GM21576 (cell line): ENCODE measurements around the gene FKBP2.
A peak's percentile ranks its signal among the peaks of the same experiment; 100 is the strongest.

Experiments used
- ATAC-seq: cut with Tn5 transposase; IDR thresholded peaks from one replicate; pipeline ENCODE4 v1.9.1; 2021; ENCODE audit warnings: mild to moderate bottlenecking, moderate library complexity; ENCODE audit not compliant: unreplicated experiment

FKBP2 gene

DNA sequence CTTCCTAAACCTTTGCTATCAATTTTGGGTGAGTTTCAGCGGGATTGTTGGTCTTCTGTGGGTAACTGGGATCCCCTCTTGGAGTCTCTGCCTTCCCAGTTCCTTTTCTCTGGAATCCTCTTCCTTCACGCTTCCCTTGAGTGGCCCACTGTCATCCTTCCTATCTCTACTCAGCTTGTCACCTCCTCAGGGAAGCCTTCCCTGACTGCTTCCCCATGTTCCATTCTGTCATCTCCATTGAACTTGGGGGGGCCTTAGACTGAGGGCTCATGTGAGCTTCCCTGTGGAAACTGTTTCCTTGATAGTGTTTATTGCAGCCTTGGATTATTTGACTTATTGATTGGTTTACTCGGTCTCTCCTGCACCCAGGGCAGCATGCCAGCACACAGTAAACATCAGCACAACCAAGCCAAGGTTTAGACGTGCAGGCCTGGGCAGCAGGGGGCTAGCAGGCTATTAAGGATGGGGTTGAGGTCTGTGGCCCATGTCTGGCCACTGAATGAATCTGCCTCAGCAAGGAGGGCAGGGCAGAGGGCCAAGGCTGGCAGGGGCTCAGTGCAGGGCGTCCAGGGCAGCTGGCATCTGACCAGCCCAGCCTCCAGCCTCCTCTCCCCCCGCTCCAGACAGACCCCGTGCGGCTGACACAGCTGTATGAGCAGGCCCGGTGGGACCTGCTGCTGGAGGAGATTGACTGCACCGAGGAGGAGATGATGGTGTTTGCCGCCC is 22.1 kb upstream of the FKBP2 start:
- no peak for ATAC-seq

DNA sequence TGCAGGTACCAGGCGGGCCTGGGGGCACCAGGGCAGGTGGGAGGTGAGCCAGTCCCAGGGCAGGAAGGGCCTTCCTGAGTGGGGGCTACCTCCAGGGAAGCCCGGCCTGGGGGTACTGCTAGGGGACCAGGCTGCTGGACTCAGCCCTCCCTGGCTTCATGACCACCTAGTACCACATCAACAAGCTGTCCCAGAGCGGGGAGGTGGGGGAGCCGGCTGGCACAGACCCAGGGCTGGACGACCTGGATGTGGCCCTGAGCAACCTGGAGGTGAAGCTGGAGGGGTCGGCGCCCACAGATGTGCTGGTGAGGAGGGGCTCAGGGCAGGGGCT is 21.6 kb upstream of the FKBP2 start:
- ATAC-seq, result no peak

DNA sequence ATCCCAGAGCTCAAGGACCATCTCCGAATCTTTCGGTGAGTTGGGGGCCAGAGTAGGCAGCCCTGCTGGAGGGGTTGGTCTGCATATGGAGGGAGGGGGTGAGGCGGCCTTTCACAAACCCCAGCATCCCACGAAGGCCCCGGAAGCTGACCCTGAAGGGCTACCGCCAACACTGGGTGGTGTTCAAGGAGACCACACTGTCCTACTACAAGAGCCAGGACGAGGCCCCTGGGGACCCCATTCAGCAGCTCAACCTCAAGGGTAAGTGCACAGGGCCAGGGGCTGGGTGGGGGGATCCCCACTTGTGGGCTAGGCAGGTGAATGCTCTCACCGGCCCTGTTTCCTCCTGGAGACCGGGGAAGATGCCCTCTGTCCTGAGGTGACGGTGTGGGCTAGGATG is 21.1 kb upstream of the FKBP2 start:
- ATAC-seq, result no peak

DNA sequence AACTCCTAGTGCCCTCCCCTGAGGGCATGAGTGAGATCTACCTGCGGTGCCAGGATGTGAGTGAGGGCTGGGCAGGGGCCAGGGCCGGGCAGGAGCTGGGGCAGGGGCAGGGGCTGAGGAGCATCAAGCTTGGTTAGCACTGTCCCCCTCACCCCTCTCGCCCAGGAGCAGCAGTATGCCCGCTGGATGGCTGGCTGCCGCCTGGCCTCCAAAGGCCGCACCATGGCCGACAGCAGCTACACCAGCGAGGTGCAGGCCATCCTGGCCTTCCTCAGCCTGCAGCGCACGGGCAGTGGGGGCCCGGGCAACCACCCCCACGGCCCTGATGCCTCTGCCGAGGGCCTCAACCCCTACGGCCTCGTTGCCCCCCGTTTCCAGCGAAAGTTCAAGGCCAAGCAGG is 20.6 kb upstream of the FKBP2 start:
- ATAC-seq, result no peak

DNA sequence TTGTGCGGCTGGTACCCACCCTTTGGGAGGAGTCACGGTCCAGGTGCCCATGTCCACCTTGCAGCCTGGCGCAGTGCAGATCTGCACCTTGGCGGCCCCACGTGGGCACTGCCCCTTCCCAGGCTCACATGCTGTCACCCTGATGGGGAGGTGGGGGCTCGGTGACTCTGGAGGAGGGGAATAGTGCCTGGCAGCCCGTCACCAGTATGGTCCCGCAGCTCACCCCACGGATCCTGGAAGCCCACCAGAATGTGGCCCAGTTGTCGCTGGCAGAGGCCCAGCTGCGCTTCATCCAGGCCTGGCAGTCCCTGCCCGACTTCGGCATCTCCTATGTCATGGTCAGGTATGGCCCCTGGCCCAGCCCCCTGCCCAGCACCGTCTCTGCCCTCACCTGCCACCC is 20.1 kb upstream of the FKBP2 start:
- no peak for ATAC-seq

DNA sequence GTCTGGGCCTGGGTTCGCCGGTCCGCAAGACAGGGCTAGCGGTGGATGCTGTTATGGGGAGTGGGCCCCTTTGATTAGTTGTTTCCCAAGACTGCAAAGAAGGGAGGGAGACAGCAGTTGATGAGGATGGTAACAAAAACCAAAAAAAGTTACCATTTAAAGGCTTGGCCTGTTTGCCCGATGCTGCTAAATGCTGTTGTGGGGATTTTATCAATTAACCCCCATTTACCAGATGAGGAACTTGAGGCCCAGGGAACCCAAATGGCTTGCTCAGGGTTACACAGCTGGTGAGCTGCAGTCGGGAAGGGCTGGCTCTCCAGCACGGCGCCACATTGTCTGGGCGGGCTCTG is 18.3 kb upstream of the FKBP2 start:
- ATAC-seq, result no peak

DNA sequence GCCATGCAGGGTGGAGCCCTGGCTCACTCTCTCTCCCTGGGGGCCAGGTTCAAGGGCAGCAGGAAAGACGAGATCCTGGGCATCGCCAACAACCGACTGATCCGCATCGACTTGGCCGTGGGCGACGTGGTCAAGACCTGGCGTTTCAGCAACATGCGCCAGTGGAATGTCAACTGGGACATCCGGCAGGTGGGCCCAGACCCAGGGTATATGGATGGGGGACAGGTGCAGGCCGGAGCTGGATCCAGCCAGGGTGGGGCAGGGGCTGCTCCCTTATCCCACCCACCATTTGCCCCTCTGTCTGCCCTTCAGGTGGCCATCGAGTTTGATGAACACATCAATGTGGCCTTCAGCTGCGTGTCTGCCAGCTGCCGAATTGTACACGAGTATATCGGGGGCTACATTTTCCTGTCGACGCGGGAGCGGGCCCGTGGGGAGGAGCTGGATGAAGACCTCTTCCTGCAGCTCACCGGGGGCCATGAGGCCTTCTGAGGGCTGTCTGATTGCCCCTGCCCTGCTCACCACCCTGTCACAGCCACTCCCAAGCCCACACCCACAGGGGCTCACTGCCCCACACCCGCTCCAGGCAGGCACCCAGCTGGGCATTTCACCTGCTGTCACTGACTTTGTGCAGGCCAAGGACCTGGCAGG is 17.8 kb upstream of the FKBP2 start:
- no peak for ATAC-seq

DNA sequence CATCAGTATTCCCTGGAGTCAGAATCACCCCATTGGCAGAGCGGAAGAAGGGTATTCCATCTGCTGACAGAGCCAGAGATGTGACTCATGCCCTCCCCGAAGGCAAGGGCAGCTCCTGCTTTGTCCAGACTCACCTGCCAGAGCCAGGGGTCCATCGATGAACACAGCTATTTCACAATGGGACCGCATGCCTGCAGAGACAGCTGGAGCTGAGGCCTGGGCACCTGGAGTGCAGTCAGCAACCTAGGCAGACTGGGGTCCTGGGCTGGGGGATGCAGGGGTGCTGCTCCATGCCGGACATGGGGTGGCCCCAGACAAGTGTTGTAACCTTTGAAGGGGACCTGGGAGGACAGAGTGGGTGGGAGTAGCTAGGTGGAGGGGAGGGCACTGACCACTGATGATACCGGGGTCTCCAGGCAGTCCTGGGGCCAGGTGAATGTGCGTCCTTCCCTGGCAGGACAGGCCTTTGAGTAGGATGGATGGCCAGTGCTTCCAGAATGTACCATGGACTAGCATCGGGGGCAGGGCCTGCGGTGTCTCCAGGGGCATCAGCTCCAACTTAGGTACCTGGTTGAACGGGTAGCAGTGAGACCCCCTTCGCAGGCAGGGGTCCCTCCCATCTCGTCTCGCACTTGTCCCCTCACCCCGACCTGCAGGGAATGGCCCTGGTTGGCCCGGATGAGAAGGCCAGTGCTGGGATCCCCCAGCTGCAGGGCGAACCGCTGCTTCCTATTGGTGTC is 16.6 kb upstream of the FKBP2 start:
- ATAC-seq, result no peak

DNA sequence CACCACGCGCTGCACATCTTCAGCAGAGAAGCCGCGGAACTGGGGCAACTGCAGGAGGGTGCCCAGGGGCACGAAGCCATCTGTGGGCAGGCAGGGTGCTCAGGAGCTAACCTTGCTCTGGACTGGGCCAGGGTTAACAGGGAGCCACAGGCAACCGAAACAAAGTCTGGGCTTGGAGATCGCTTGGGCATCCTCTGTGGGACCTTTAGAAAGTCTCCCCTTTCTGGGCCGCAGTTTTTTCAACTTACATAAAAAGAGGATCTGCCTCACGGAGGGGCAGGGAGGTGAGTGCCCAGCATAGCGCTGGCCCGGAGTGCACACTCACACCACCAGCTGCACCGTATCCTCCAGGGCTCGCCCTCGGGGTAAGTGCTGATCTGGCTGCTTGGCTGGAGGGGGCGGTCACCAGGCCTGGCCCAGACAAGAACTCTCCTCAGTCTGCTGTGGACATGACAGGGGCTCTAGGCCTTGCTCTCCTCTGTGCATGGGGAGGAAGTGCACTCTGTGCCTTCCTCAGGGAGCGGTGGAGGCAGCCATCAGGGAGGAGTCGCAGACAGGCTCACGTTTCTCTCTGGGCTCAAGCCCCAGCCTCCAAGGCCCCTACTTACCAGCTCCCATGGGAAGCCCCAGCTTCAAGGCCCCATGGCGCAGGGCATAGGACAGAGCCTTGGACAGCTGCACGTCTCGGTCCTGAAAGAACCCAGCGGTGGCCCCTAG is 15.8 kb upstream of the FKBP2 start:
- ATAC-seq, result no peak

DNA sequence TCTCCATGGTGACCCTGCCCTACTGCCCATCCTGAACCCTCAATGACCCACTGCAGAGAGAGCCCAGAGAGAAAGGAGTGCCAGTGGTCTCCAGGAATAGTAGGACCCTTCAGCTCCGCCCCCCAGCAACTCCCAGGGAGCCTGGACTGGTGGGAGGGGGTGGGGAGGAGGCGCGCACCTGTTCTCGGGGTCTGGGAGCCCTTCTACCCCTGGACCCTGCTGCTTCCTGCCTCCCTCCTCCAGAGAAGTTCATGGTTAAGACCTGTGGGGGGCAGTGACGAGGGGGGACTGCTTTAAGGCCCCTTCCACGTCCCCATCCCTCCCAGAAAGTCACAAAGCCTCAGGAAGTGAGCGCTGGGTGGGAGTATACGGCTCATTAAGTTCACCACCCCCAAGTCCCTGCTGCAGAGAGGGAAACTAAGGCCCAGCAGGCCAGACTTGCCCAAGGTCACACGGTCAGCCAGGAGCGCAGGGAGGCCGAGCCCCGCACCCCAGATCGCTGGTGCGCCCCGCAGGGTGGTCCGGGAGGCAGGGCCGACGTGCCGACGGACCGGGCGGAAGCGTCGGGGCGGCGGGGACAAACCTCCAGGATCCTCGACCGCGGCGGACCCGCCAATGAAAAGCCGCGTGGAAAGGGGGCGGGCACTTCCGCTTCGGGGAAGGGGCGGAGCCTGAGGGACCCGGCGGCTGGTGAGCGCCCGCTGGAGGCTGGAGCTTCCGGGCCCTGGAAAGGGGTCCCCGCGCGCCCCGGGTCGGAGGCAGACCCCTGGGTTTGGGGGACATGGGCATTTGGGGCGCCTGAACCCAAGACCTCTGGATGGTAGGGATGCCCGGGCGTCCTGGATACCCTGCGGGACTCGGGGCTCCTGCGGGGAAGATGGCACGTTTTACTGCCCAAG is 15.0 kb upstream of the FKBP2 start, which contains the start of the genes NUDT22 and TRPT1:
NUDT22 (plus strand) TSS at position 667 of the 899 bp plus-strand sequence. CDS start 379 bp downstream, outside the sequence.
TRPT1 (minus strand) TSS at position 579 of the 899 bp plus-strand sequence; CDS start at position 253, 326 bp downstream.
- ATAC-seq, result peak; percentile 36

DNA sequence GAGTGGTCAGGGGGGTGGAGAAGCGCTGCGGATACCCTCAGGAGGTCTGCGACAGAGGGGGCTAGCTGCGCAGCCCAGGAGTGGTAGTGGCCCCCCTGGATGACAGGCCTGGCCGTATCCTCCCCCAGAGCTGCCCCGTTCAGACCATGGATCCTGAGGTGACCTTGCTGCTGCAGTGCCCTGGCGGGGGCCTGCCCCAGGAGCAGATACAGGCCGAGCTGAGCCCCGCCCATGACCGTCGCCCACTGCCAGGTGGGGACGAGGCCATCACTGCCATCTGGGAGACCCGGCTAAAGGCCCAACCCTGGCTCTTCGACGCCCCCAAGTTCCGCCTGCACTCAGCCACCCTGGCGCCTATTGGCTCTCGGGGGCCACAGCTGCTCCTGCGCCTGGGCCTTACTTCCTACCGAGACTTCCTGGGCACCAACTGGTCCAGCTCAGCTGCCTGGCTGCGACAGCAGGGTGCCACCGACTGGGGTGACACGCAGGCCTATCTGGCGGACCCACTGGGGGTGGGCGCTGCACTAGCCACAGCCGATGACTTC is 14.3 kb upstream of the FKBP2 start:
- ATAC-seq, result no peak

DNA sequence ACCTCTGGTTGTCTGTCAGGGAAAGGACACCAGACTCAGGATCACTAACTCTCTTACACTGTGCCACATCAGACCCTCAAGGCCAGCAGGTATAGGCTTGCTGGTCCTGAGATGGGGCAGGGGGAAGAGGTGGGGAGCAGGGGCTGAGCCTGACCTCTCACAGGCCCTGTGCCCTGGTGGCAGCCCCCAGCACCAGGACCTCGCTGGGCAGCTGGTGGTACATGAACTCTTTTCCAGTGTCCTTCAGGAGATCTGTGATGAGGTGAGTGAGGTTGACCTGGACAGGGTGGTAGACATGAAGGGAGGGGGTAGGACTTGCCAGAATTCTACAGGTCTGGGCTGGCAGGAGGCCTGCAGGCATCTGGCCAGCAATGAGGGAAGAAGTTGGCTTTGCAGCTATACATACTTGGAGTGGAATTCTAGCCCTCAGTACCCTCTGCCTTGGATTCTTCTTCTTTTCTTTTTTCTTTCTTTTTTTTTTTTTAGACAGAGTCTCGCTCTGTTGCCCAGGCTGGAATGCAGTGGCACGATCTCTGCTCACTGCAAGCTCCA is 13.4 kb upstream of the FKBP2 start:
- ATAC-seq, result no peak

DNA sequence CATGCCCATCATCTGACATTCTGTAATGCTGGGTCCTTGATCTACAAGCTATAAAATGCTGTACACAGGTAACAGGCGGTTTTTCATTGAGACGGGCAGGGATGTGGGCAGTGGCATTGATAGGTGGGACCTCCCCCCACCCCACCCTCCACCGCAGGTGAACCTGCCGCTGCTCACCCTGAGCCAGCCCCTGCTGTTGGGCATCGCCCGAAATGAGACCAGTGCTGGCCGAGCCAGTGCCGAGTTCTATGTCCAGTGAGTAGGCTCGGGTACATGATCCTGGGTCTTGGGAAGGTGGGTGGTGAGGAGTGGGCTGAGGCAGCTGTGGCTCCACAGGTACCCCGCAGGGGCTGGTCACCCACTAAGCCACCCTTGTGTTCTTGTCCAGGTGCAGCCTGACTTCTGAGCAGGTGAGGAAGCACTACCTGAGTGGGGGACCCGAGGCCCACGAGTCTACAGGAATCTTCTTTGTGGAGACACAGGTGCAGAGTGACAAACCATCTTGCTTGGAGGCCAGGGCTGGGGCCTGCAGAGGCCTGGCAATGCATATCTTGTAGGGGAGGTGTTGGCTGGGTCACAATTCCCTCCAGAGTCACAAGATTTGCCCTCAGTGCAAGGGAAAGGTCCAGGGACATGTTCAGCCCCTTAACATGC is 11.7 kb upstream of the FKBP2 start:
- ATAC-seq, result no peak

DNA sequence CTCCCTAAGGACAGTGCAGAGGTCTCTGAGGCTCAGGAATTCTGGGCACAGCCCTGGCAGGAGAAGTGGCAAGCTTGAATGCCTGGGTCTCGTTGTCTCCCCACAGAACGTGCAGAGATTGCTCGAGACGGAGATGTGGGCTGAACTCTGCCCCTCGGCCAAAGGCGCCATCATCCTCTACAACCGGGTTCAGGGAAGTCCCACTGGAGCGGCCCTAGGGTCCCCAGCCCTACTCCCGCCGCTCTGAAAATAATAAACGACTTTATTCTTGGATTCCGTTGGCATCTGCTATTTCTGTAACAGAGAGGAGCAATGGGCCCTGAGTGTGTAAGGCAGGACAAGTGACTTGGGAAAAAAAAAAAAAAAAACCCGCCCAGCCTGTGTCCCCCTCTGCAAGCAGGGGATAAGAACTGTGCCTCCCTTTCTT is 11.1 kb upstream of the FKBP2 start:
- no peak for ATAC-seq

DNA sequence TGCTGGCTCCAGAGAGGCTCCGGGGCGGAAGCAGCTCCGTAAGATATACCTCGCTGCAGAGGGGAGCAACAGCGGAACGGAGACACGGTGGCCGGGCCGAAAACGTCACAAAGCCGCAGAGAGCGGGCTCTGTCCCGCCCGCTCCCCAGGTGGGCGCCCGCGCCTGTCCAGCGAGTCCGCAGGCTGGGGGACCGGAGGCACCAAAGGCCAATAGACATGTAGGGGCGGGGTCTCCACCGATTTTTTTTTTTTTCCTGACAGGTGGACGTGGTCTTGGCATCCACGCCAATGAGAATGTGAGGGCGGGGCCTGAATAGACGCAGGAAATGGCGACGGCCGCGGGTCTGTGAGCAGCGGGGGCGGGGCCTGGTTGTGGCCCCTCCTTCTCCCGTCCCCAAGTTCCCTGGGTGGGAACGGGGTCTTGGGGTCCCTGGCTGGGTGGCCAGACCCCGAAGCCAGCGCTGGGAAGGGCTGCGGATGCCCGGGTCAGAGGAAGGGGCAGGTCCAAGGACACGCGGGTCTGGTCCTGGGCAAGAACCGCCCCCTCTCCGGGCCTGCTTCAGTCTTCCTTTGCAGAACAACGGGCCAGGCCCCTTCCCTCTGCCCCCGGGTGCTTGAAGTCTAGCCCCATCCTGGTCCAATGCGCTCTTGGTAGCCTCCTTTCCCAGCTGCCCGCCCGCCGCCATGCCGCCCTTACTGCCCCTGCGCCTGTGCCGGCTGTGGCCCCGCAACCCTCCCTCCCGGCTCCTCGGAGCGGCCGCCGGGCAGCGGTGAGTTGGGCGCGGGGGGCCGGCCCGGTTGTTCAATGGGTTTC is 10.5 kb upstream of the FKBP2 start, which contains the start of gene DNAJC4:
DNAJC4 (plus strand) TSS at position 378 of the 814 bp plus-strand sequence; CDS start at position 685, 307 bp downstream.
- peak; percentile 44 for ATAC-seq

DNA sequence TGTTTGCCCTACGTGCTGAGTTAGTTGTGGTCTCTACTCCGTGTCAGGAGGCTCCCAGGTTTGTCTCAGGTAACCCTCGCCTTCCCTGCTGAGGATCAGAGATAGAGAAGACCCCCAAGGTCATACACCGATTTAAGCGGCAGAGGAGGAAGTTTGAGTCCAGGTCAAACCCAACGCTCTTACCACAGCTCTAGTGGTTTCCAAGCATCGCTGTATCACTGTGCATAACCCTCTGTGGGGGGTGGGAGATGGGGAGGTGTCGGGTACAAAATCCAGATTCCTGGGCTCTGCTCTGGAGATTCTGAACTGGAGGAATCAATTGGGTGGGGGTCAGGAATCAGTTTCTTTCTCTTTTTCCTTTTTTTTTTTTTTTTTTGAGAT is 9.9 kb upstream of the FKBP2 start:
- ATAC-seq, result no peak

DNA sequence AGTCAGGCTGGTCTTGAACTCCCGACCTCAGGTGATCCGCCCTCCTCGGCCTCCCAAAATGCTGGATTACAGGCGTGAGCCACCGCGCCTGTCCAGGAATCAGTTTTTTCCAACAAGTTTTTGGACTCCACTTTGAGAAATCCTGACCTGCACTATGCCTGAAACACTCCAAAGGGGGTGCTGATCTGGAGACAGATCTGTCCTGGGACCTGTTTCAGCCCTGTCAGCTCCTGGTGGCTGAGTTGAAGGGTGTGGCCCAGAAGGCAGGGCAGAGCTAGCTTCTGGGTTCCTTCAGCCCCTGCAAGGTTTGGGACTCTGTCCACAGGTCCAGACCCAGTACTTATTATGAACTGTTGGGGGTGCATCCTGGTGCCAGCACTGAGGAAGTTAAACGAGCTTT is 9.3 kb upstream of the FKBP2 start:
- no peak for ATAC-seq
